ENCODE measurements around the gene SLC39A11.
"Not testable (repeated sequence)": the region's sequence is repeated elsewhere in the genome, so short reads cannot be mapped to it uniquely, and the experiment has no call there.

SLC39A11 gene

DNA sequence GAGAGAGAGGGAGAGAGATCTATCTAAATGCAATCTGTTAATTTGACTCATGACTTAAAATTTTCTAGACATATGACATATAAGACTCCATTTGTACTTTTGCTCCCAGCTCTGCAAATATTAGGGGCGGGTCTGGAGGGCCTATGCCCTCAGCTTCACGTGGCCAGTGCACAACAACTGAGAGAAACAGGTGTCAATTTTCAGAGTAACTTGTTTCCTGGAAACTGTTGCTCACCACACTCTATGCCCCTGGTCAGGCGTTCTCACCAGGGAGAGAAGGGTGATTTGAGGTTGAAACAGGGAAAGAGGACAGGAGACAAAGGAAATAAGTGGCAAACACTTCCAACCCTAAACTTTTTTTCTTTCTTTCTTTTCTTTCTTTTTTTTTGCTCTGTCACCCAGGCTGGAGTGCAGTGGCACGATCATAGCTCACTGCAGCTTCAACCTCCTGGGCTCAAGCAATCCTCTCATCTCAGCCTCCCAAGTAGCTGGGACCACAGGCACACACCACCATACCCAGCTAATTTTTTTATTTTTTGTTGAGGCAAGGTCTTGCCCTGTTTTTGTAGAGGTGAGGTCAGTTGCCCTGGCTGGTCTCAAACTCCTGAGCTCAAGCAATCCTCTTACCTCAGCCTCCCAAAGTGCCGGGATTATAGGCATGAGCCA, 270.0 kb downstream of the SLC39A11 start:
- FAIRE-seq = no peak

DNA sequence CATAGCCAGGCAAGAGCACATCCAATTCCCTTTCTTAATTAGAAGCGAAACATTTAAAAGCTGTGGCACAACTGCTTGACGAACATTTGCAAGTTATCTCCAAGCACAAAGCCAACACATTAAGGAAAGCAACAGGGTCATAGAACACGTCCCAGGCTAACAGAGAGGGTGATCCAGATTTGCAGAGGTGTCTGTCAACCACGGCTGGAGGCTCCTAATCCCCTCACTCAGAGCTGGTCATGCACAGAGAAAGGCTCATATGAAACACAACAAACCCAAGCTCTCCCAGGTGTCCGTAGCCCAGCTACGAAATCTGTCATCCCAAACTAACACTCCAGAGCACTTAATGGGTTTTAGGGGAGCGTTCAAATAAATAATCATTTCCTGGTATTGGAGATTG, 276.1 kb downstream of the SLC39A11 start:
- no peak for FAIRE-seq

DNA sequence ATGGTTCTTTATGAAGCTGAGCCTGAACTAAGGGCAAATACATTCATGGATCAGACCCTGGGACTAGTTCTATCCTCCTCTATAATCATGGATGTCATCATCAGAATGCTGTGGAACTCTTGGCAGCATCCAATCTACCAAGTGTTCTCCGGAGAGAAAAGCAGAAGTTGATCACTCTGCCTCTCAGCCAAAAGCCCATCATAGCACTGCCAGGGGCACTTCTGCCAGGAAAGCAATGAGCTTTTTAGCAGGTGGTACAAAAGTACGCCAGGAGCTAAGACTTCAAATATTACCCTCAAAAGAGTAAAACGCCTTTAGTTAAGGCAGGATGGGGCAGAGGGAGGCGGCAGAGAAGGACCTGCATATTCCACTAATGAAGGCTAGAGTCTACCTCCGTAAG, 279.0 kb downstream of the SLC39A11 start:
- FAIRE-seq = no peak

DNA sequence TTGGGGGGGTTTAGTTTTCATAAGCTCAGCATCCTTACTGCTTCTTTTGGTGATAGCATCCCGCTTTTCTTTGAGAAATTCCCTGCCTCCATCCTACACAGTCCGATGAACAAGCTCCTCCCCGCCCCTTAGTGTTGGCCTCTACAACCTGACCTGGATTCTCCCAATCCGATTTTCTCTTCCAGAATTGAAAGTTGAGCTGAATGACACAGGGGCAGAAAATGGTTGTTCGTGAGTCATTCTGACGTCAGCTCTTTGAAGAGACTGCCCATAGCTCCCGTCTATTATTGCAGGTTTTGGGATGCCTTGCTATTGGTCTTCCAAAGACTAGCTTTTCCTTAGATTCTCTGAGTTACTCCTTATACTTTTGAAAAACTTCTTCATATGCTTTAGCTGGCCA, 279.7 kb downstream of the SLC39A11 start:
- no peak for FAIRE-seq

DNA sequence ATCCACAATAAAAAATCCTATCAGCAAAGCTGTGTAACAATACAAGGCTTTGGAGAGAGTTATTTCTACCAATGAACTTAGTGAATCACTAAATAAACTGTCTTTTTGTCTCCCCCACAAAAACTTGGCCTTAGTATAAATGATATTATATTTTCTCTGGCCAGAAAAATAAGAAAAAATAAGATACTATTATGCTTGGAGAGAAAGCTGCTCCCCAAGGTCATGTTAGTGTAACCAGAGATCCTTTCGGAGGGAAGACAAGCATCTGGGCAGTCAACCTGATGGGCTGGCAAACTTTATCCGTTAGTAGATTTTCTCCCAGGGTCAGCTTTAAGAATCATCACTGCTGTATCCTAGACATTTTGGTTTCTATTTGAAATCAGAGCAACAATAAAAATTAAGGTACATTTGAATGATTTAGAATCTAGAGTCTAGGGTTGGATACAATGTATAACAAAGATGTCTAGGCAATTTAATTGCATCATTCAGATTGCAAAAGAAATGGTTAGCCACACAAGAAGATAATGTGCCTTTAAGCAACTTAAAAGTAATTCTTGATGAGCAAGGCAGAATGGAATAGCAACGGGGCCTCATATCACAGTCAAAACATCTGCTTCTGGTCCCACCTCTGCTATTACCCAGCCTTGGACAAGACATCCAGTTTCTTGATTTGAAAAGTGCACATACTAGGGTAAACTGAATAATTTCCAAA, 280.4 kb downstream of the SLC39A11 start:
- no peak for FAIRE-seq

DNA sequence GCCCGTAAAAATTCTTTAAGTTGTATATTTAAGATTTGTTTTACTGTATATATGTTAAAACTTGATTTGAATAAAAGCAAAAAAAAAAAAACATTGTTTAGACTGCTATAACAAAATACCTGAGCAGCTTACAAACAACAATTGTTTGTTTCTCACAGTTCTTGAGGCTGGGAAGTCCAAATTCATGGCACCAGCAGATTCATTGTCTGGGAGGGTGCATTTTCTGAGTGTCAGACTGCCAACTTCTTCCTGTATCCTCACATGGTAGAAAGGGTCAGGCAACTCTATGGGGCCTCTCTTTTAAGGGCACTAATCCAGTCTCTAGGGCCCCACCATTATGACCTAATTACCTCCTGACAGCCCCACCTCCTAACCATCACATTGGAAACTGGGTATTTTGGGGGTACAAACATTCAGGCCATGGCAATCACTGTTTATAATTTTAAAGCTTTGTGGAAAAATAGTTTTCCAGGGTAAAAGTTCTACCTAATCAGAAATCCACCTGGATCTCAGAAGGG, 281.4 kb downstream of the SLC39A11 start:
- no peak for FAIRE-seq

DNA sequence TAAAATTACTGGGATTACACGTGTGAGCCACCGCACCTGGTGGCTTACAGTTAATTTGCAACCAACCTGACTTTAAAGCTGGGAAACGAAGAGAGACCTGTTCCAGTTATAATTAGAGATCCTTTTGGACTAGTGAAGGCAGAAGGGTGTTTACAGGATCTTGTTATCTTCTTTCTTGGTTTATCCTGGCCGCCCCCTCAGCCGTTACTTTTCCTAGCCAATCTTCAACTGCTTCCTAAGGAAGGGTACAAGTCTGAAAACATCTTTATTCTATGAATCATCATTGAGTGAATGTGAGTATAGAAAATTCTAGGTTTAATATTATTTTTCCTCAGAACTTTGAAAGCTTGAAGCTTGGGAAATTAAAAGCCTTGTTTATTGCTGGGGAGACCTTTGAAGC, 286.5 kb downstream of the SLC39A11 start:
- FAIRE-seq = no peak

DNA sequence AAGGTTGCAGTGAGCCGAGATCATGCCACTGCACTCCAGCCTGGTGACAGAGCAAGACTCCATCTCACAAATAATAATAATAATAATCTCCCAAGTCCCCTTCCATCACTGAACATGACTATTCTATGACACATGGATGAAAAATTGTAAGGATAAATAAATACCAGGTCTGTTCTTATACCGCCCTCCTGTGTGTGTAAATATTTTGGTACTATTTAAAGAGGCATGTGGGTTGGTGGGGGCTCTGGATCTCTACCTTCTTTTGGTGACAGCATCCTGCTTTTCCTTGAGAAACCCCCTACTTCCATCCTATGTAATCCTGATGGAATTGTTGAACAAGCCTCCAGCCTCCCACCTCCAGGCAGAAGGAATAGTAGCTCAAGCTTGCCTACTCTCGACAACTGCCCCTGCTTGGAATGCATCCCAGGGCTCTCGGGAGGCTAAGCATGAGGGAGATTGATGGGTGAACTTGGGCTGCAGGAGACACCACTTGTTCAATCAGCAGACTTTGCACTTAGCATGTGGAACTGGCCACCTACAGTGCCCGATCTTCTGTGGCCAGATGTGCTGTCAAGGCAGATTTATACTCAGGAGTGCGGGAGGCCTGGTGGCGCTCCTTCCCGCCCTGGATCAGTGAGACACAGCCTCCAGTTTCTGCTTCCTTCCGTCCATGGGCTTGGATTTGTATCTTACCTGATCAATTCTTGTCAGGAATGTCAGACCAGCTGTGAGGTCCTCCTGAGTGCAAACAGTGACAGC, 287.4 kb downstream of the SLC39A11 start:
- no peak for FAIRE-seq

DNA sequence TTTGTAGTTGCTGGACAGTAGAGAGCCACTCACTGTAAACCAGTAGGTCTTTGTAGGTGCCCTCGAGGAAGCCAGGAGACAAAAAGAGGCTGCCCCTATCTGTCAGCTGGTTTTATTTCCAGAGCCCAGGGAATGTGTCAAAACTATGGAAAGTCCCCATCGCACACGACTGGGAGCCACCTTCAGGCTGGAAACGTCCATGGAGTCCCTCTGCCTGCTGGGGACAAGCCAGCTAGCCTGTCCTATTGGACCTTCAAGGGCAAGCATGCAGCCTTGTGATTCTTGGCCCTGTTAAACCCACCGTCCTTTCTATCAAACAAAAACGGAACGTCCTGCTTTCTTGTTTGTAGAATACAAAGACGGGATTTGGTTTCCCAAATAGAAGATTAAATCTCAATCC, 289.8 kb downstream of the SLC39A11 start:
- FAIRE-seq = no peak

DNA sequence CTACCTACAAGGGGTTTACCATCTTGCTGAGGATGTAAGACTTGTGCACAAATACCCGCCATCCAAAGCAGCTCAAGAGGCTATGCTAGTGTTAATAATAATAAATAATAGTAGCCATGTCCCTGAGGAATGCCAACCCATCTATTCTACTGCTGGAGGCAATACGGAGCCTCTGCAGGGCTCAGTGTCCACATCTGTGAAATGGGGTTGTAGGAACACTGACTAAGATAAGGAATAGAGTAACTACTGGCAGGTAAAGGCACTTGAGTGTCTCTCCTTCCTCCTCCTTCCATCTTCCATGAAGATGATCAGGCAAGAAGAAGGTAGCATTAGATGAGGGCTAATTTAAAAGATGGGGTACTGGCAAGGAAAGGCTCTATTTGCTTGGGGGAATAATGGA, 295.3 kb downstream of the SLC39A11 start:
- FAIRE-seq = no peak

DNA sequence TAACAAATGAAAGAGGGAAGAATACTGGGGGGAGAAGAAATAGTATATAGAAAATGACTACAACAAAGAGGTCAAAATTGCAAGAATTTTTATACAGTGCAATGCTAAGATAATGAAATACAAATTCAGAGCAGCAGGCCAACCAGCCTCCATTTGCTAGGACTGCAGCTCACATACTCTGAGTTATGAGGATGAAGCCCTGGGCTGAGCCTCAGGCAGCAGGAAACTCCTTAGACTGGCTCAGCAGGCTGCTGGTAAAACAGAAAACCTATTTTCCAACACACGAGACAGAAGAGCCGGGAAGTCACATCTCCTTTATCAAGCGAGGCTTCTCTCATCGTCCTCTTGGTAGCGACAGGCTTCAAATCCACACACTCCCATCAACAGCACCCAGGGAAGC, 296.5 kb downstream of the SLC39A11 start:
- FAIRE-seq = no peak

DNA sequence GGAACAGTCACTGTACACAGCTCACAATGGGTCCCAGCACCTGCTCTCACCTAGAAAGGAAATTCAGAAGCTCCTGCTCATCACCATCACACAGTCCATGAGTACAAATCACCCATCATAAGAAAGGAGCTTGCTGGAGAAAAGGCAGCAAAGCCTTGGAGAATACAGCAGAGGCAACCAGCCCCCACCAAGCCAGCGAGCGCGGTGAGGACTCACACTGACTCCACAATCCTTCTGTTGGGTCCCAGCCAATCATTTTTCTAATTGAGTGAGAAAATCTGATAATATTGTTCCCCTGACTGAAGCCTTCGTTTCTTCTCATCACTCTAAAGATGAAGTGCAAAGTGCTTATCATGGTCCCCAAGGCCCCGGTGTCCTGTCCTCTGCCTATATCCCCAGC, 298.3 kb downstream of the SLC39A11 start:
- FAIRE-seq = no peak

DNA sequence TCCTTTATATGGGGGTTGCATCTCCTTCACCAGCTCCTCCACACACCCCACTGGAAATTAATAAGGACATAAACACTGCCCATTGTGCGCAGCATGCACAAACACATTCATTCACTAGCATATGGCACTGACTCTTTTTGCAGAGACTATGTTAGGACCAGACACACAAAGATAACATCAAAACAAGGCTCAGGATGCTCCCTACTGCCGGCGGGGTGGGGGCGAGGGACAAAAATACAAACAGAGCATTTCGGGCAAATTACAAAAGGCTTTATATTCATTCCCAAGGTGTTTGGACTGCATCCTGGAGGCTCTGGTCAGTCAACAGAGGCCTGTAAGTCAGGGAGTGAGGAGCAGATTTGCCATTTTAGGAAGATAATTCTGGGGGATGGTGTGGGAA, 299.7 kb downstream of the SLC39A11 start:
- FAIRE-seq = no peak

DNA sequence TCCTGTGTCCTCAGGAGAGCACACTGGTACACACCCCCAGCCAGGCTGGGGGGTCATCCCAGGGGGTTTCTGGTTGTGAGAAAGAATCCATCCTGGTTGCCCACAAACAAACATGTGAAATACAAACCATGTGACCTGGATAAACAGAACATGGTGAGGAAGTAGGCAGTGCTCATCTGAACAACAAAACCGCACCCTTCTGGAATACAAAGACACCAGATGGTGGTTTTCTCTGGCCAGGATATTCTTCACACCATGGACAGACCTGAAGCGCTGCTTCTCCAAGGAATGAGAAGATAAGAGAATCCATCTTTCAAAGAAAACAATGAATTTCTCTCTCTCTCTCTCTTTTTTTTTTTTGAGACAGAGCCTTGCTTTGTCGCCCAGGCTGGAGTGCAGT, 302.3 kb downstream of the SLC39A11 start:
- no peak for FAIRE-seq

DNA sequence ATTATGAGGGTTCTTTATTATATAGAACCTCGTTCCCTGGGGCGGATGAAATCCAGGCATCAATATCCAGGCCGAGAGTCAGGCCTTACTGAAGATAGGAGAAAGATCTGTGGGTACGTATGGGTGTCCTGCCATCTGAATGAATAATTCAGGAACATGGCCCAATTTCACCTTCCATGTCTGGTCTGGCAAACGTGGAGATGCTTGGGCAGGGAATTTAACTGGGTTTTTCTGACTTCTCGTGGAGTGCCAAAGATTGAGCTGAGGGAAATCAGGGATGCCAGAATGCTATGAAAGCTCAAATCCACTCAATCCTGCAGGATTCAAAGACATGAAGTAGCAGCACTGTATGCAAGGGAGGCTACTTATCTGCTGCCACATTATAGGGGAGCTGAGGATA, 302.8 kb downstream of the SLC39A11 start:
- no peak for FAIRE-seq

DNA sequence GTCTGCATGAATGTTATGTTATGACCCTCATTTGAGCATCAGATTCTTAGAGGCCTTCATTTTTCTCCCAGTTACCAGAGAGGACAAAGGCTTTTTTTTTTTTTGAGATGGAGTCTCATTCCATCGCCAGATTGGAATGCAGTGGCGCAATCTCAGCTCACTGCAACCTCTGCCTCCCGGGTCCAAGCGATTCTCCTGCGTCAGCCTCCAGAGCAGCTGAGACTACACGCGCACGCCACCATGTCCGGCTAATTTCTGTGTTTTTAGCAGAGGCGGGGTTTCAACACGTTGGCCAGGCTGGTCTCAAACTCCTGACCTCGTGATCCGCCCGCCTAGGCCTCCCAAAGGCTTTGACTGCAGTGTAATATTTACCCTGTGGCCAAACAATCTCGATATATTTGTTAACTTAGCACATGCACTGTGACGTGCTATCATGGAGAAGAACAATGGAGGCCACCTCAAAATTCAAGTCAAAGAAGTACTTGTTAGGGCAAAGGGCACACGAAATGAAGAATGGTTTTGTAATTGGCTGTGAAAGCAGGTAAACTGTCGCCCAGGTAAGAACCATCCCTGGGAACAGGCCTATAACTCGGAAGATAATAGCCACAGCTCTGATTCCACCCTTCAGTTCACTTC, 303.4 kb downstream of the SLC39A11 start:
- no peak for FAIRE-seq

DNA sequence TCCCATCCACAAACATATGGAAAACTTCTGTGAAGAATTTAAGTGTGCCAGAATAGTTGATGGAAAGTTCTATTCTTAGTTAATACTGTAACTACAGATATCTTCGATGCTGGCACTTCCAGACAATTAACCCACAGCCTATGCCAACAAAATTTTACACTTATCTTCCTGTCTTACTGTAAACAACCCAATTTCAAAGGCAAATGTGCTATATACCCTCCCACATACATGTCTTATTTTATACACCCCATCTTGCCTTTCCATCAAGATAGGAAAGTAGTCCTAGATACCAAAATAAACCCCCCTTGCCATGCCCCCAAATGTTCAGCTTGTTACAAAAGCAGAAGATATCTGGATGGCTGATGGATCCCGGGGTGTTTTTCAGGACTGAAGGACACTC, 306.3 kb downstream of the SLC39A11 start:
- FAIRE-seq = no peak

DNA sequence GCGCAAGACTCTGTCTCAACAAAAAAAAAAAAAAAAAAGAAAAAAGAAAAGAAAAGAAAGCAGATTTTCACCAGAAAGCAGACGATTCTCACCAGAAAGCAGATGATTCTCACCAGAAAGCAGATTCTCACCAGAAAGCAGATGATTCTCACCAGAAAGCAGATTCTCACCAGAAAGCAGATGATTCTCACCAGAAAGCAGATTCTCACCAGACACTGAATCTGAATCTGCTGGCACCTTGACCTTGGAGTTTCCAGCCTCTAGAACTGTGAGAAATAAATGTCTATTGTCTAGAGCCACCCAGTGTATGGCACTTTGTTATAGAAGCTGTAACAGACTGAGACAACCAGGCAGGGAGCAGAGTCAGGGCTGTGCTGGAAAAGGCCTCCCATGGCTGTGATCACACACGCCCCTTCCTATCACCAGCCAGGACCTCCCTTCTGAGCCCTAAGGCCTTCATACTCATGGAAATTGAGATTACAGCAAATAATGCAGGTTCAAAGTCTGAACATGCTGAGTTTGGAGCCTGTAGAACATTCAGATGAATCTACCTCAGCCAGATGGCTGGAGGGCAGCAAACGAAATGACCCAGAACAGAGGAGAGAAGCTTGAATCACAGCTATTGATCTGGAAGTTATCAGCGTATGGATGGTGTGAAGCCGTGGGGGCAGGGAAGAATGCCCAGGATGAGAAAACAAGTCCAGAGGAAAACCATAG, 309.3 kb downstream of the SLC39A11 start:
- FAIRE-seq = no peak

DNA sequence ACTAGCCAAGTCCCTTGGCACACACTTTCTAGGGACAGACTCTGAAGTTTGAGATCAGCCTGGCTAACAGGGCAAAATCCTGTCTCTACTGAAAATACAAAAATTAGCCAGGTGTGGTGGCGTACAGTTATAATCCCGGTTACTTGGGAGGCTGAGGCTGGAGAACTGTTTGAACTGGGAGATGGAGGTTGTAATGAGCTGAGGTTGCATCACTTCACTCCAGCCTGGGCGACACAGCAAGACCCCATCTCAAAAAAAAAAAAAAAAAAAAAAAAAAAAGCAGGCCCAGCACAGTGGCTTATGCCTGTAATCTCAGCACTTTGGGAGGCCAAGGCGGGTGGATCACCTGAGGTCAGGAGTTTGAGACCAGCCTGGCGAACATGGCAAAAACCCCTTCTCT, 310.1 kb downstream of the SLC39A11 start:
- FAIRE-seq = not testable (repeated sequence)

DNA sequence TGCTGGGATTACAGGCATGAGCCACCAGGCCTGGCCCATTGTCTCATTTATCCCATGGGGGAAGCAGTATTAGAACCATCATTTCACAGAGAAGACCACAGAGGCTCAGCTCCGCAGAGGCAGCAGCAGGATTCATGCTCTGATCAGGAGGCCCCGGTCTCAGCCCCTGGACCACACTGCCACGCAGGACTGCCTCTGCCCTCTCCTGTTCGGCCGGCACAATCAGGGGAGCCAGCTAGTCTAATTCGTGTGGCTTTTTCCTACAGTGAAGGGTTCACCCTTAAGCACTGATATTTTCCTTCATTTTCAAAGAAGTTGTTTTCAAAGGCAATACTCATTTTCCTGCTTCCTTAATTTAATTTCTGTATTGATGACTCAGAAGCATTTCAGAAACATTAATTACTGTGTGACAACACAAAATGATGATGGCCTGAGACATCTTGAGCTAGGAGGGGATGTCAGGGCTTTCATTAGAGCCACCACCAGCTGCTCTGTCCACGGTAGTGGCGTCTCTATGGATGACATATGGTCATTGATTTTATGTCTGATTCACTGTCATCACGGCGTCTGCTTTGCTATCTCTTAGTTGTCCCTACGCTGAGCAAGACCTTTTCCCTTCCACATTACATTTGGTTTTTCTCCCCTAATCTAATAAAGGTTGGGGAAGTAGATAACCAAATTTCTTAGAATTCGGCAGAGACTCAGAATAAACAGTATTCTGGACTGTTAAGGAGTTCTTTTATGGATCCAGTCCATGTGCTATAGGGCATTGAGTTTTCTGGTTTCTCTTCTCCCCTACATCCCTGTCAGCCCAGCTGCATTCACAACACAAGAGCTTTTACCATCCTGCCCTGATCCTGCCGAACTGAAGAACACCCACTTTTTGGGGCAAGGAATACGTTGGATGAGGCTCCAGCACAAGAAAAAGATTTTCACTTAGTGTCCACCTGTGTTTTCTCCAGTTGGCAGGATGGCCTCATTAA, 314.0 kb downstream of the SLC39A11 start:
- no peak for FAIRE-seq

DNA sequence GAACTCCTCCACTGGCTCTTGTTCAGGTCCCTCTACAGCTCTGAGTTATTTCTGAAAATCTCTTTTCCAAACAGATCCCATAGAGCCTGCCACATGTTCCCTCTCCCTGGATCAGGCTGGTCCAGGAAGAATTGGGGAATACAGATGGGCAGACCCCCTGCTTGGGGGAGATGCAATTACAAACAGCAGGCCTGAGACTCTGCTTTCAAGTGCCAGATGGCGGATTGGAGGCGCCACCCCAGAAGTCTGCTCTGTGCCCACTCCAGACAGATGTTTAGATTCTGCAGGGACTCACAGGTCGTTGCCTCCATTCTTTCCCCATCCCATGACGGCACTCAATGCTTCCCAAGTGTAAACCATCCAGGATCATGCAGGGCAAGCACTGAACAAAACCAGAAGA, 316.6 kb downstream of the SLC39A11 start:
- no peak for FAIRE-seq

Data from TTC549 (cell line).